Measurements from ENCODE around the gene MATK.

The MATK gene

DNA sequence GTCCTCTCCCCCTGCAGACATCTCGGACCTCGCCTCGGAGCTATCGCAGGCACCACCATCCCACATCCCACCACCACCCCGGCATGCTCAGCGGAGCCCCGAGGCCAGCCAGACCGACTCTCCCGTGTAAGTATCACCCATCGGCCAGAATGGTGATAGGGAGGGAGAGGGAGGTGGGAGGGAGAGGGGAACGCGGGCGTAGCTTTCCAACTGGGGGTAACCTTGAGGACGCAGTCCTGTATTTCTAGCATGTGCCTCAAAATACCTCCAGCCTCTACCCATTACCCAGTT lies 51.9 kb downstream of the MATK start:
- no peak overlapping the region for H3K4me3 ChIP-seq (replicated peaks; ENCODE audit: low read depth, low read length)
- DNase-seq (ENCODE audit: low read depth): no peak
- TF ChIP-seq, protein P1, sequence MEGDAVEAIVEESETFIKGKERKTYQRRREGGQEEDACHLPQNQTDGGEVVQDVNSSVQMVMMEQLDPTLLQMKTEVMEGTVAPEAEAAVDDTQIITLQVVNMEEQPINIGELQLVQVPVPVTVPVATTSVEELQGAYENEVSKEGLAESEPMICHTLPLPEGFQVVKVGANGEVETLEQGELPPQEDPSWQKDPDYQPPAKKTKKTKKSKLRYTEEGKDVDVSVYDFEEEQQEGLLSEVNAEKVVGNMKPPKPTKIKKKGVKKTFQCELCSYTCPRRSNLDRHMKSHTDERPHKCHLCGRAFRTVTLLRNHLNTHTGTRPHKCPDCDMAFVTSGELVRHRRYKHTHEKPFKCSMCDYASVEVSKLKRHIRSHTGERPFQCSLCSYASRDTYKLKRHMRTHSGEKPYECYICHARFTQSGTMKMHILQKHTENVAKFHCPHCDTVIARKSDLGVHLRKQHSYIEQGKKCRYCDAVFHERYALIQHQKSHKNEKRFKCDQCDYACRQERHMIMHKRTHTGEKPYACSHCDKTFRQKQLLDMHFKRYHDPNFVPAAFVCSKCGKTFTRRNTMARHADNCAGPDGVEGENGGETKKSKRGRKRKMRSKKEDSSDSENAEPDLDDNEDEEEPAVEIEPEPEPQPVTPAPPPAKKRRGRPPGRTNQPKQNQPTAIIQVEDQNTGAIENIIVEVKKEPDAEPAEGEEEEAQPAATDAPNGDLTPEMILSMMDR (IDR thresholded peaks at IDR 0.05; ENCODE audit: low read length, missing control alignments): no peak

DNA sequence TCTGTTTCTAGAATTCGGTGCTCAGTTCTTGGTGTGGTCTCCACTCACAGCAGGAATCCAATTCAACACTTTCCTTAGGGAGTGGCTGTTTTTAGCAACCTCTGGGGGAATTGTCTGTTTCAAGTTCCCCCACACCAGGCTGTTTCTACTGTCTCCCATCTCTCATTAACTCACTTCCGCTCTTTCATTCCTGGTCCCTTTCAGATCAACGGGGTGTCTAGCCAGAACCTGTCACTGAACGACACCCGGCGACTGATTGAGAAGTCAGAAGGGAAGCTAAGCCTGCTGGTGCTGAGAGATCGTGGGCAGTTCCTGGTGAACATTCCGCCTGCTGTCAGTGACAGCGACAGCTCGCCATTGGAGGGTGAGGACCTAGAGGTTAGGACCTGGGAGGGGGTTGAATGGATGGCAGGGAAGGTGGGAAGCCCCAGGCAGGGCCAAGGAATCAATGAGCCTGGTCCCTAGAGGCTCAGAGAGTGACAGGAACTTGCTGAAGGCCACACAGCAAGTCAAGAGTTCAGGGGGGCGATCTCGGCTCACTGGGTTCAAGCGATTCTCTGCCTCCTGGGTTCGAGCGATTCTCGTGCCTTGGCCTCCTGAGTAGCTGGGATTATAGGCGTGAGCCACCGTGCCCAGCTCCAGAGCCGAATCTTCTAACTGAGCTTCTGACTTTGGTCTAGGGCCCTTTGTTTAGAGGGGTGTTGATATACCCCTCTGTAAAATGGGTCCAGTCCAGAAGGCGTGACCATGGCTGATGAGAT lies 52.5 kb downstream of the MATK start:
- no peak for DNase-seq (ENCODE audit: low read depth)
- TF ChIP-seq, protein P1 (IDR thresholded peaks at IDR 0.05; ENCODE audit: low read length, missing control alignments): no peak
- no peak overlapping the region for H3K4me3 ChIP-seq (replicated peaks; ENCODE audit: low read depth, low read length)

DNA sequence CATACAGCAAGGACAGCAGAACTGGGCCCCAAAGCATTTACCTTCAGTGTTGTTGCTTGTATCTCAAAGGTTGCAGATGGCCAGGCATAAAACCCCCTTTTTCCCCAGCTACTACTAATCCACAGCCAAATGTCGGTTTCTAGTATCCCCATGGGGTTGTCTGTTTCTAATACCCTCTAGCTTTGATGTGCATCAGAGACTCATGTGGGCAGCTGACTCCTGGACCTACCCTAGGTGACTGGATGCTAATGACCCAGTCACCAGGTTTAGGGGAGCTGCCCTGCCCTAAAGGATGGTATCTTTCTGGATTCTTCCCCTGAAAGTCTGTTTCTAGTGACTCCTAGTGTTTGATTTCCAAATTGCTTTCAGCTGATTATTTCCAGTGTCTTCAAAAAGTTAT lies 54.1 kb downstream of the MATK start:
- TF ChIP-seq, protein P1 (IDR thresholded peaks at IDR 0.05; ENCODE audit: low read length, missing control alignments): no peak
- no peak overlapping the region for H3K4me3 ChIP-seq (replicated peaks; ENCODE audit: low read depth, low read length)
- DNase-seq (ENCODE audit: low read depth): no peak

DNA sequence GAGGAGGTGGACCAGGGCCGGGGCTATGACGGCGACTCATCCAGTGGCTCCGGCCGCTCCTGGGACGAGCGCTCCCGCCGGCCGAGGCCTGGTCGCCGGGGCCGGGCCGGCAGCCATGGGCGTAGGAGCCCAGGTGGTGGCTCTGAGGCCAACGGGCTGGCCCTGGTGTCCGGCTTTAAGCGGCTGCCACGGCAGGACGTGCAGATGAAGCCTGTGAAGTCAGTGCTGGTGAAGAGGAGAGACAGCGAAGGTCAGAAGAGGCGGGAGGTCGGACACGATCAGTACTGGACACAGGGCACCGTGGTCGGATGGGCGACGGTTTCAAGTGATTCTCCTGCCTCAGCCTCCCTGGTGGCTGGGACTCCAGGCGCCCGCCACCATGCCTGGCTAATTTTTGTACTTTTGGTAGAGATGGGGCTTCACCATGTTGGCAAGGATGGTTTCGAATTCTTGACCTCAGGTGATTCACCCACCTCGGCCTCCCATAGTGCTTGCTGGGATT lies 55.7 kb downstream of the MATK start:
- H3K4me3 ChIP-seq (replicated peaks; ENCODE audit: low read depth, low read length): no peak overlapping the region
- no peak for DNase-seq (ENCODE audit: low read depth)
- TF ChIP-seq, protein P1 (IDR thresholded peaks at IDR 0.05; ENCODE audit: low read length, missing control alignments): no peak

Measured in fibroblast of pulmonary artery (primary cell).